GM18873 (cell line): ENCODE results near the gene FCMR.
"Not testable (repeated sequence)": the region's sequence is repeated elsewhere in the genome, so short reads cannot be mapped to it uniquely, and the experiment has no call there.

Experiments
- ATAC-seq: cut with Tn5 transposase; IDR thresholded peaks from one replicate; pipeline ENCODE4 v1.9.1; 2021; ENCODE audit warnings: mild to moderate bottlenecking, moderate library complexity, moderate number of reproducible peaks; ENCODE audit not compliant: unreplicated experiment, low FRiP score

Gene FCMR

DNA sequence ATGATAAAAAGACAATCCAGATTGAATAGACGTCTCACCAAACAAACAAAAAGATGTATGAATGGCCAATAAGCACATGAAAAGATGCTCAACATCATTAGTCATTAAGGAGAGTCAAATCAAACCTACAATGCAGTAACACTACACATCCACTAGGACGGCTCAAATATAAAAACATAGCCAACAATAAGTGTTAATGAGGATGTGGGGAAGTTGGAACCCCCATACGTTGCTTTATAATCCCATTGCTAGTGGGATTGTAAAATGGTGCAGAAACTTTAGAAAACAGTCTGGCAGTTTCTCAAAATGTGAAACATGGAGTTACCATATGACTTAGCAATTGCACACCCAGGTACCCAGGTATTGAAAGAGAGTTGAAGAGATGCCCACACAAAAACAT, 39.2 kb downstream of the FCMR start:
- ATAC-seq: no peak

DNA sequence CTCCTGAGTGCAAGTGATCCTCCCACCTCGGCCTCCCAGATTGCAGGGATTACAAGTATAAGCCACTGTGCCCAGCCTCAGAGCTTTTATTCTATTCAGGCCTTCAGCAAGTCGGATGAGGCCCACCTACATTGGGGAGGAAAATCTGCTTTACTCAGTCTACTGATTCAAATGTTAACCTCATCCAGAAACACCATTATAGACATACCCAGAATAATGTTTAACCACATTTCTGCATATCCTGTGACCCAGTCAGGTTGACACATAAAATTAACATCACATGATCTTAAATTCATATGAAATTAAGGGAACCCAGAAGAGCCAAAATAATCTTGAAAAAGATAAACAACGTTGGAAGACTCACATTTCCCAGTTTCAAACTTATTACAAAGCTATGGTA, 41.4 kb downstream of the FCMR start:
- ATAC-seq: no peak

DNA sequence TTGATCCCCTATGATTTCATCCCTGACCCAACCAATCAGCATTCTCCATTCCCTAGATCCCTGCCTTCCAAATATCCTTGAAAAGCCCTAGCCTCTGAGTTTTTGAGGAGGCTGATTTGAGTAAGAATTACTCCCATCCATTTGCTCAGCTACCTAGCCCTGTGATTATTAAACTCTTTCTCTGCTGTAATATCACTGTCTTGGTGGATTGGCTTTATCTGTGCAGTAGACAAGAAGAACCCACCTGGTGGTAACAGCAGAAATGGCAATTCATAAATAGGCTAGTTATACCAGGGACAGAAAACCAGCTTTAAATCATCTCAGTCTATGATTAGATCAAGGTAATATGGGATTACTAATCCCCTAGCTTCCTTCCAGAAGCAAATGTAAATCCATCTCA, 43.3 kb downstream of the FCMR start:
- no peak for ATAC-seq

DNA sequence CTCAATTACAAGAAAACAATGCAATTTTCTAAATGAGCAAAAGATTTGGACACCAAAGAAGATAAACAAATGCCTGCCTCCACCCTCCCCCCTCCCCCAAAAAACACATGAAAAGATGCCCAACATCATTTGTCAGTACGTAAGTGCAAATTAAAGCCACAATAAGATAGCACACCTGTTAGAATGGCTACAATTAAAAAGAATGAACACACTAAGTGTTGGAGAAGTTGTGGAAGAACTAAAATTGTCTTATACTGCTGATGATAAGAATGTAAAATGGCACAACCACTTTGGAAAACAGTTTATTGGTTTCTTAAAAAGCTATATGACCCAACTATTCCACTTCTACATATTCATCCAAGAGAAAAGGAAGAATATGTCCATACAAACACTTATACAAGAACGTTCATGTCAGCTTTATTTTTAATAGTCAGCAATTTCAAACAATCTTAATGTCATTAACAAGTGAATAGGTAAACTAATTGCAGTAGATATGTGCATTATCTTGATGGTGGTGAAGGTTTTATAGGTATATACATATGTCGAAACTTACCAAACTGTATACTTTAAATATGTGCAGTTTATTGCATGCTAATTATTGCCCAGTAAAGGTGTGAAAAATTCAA, 45.9 kb downstream of the FCMR start:
- no peak for ATAC-seq

DNA sequence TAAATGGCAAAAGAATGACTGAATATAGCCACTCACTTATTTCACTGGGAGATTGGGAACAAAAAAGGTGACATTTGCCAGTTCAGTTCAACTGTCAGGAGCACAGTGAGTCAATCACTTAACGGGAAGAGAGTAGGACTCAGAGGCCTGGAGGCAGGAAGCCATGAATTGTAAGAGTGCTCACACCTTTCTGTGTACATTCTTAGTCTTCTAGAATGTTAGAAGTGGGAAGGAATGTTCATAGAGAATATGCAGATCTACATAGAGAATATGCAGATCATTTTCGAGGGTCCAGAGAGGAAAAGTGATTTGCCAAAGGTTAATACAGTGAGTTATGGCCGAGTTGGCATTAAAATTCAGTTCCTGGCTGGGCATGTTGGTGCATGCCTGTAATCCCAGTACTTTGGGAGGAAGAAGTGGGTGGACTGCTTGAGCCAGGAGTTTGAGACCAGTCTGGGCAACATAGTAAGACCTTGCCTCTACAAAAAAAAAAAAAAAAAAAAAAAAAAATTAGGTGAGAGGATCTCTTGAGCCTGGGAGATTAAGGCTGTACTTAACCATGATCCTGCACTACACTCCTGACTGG, 48.0 kb downstream of the FCMR start:
- no peak for ATAC-seq

DNA sequence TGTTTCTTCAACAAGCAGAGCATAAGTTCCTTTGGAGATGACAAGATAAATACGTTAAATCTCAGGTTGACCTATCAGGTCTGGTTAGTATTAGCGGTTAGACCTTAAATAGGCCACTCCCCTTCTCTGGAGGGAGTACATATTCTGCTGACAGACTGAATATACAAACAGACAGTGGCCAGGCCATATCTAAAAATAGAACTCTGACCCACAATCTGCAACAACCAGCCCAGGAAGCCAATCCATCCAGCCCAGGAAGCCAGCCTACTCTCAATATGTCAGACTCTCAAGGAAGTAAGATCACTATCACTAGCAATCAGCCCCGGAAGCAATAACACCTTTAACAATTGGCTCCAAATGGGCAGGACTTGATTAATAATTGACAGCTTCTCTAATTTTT, 49.6 kb downstream of the FCMR start:
- ATAC-seq: no peak

DNA sequence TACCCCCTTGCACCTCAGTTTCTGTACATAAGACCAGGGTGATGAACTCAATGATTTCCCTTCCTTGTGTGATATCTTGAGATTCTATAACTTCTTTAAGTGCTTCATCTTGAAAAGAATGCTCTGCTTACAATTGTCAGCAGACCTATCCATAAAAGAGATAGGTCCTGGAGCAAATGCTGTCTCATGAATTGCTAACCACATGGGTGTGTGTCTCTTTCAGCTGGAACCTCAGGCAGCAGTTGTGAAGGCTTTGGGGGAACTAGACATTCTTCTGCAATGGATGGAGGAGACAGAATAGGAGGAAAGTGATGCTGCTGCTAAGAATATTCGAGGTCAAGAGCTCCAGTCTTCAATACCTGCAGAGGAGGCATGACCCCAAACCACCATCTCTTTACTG, 53.5 kb downstream of the FCMR start:
- ATAC-seq: no peak

DNA sequence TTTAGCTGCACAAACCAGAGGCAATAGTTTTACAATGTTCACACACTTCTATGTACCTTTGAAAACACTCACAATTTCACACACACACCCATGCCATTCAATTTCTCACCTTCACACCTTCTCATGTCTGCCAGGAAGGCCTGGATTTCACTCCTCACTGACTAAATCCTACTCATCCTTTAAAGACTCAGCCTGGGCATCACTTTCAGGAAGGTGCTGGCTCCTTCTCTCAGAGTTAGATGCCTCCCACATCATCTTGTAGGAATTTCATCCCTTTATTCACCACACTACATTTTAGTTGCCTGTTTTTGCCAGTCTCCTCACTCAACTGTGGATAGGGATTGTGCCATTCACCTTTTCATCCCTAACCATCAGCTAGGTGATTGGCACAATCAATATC, 54.0 kb downstream of the FCMR start:
- no peak for ATAC-seq

DNA sequence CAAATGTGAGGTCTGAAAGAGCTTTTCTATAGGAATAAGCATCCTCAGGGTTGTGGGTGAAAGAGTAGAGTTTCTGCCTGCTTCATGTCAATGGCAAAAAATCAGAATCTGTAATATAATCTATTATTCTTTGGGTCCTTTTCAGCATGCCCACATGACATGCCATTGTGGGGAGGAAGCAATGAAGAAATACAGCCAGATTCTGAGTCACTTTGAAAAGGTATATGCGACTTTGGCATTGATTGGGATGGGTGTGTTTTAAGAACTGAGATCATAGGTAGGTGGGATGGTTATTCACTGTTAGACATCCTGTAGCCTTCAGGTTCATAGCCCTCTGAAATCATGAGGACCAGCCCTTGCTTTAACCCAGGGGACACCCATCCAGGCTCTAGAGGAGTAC, 54.5 kb downstream of the FCMR start:
- no peak for ATAC-seq

DNA sequence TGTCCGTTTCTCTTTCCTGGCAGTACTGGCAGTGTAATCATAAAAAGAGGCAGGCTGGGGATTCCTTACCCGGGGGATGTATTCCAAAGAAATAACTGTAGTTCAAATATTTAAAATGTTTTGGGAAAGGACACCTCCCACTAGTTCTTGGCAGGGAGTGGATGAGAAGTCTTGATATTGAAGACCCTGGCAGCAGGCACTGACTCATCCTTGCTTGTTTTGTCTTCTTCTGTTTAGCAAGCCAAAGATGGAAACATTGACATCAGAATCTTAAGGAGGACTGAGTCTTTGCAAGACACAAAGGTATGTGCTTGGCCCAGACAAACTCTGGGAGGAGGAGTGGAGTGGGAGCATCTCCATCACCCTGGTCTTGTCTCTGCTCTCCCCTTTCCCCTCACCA, 55.7 kb downstream of the FCMR start:
- no peak for ATAC-seq

DNA sequence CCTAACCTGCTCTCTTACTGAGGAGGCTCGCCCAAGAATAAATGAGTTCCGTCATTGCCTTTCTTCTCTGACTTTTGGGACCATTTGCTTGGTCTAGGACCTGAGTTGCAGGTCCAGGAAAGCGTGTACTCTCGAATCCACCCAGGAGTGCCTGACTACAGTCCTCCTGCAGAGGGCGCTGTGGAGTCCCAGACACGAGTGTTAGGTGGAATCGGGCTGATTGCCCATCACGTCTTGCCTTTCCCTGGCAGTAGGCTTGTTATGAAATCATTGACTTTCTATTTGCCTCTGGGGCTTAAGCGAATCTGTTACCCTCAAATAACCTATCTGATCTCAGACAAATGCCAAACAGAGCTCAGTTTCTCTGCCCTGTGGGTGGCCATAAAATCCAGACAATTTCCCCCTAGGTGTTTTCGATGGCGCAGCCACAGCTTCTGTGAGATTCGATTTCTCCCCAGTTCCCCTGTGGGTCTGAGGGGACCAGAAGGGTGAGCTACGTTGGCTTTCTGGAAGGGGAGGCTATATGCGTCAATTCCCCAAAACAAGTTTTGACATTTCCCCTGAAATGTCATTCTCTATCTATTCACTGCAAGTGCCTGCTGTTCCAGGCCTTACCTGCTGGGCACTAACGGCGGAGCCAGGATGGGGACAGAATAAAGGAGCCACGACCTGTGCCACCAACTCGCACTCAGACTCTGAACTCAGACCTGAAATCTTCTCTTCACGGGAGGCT, 56.6 kb downstream of the FCMR start, which contains the start of gene IL20:
Gene IL20, plus strand, starts transcription at position 685 of the 733 bp plus-strand sequence. CDS start 230 bp downstream, outside the sequence.
- no peak for ATAC-seq

DNA sequence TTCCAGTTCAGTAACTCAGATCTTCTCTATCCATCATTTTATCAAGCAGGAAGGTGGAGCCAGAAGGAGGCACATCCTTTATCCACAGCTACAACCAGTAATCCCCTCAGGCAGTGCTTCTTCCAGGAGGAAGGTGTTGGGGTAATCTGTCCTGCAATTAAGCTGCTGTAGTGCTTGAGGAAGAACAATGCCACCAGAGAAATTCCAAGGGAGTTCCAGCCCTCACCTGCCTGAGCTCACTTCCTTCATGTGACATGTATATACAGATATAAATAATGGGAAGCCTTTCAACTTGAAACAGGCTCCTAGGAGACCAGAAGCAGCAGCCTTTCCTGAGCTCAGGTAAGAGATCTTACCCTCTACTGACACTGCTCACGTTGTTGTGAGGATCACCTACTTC, 58.5 kb downstream of the FCMR start:
- ATAC-seq: no peak

DNA sequence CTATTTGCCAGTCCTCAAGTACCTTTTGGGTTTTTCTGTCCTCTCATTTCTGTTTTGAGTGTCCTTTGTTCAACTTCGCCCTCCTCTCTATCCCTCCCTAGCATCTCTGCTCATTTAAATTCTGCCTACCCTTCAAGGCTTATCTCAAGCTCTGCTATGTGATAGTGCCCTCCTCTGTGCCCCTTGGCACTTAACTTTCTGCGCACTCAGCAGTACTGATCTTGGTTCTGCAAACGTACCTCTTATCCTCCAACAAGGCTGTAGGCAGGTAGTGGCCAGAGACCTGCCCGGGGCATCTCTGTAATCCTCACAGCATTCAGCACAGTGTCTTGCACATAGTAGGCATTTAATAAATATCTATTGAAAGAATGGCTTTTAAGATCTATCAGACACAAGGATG, 61.6 kb downstream of the FCMR start:
- no peak for ATAC-seq

DNA sequence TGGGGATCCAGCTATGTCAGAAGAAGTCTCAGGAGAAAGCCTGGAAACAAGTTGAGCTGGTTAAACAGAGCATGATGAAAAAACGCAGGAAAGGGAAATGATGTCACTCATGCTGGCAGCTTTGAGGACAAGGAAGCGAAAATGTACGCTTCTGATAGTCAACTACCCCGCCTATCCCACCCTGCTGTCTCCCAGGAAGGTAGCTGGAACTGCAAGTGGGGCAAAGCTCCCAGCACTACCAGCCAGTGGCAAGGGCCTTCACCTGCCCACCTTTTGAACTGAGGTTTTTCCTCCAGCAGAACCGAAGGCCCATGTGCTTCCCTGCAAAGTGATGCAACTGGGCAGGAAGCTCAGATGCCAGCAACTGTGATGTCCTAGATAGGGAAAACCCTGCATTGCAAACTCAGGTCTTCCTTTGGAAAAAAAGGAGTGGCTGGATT, 62.6 kb downstream of the FCMR start:
- no peak for ATAC-seq

DNA sequence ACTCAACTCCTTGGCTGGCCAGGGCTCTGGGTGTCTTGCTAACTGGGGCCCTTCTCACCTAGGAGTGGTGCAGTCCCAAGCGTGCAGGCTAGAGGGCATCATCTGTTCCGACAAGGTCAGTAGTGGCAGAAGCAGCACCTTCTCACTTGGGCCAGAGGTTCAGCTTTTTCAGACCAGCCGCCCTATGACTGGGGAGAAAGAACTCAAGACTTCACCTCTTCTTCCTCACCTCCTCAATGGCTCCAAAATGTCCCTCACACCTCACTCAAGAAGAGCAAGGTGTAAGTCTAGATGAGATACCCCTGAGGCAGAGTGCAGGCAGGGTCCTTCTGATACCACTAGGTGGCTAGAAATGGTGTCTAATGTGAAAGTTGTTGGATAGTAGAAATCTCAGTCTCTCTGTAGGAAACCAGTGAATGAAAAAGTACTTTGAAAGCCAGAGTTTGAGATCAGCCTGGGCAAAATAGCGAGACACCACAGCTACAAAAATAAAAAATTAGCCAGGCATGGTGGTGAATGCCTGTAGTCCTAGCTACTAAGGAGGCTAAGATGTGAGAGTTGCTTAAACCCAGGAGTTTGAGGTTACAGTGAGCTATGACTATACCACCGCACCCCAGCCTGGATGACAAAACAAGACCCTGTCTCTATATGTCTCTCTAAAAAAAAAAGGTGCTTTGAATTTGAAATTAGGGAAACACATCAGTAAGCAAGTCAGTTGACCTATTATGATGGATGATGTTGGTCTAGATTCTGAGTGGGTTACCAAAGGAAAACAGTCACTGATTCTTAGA, 64.9 kb downstream of the FCMR start:
- ATAC-seq: no peak

DNA sequence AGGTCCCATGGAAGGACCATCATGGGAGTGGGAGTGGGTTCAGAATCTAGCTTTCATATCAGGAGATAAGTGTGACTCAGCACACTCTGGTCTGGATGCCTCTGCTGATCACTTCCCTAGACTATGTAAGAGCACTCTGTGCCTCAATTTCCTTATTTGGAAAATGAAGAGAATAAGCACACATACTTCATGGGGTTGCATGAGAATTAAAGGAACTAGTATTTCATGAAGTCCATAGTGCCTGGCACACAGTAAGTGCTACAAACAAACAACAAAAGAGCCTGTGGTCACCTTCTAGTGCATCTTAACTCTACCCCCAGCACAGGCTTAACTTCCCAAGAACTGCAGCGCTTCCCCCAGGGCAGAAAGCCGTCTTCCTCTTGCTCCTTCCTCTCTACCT, 65.9 kb downstream of the FCMR start:
- no peak for ATAC-seq

DNA sequence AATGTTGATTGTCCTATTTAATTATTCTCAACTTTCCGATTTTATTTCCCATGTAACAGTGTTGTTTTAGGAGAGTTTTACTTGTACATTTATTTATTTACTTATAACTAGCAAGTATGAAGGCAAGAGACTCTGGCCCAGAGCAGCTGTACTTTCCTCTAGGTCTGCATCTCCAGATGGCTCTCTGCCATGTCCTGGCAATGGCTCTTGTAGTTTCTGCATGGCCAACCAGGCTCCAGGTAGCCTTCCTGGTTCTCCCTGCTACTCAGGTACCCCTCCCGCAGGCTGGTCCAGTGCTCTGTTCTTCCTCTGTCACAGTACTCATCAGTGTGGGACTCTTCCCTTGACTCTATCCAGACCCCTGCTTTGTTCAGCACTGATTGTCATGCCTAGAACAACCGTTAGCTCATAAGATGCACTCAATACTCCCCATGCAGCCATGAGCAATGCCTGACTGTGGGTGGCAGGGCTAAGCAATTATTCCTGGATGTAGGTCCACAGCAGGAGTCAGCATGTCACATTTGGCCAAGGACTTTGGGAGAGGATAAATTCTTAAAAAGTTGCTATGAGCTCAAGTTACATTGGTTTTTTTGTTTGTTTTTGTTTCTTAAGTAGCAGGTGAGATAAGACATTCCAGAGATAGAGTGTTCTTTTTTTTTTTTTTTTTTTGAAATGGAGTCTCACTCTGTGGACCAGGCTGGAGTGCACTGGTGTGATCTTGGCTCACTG, 67.2 kb downstream of the FCMR start:
- no peak for ATAC-seq

DNA sequence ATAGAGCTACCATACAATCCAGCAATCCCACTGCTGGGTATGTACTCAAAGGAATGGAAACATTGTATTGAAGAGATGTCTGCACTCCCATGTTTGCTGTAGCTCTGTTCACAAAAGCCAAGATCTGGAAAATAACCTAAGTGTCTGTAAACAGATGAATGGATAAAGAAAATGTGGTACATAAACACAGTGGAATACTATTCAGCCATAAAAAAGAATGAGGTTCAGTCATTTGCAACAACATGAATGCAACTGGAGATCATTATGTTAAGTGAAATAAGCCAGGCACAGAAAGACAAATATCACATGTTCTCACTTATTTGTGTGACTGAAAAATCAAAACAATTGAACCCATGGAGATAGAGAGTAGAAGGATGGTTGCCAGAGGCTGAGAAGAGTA, 68.0 kb downstream of the FCMR start:
- ATAC-seq: not testable (repeated sequence)
